ENCODE results near the gene STRN.

The STRN gene

GRCh38 chr2:36812196-36812595, 154.1 kb downstream of the STRN start:
- no peaks in the 10 kb centered on the region for H3K36me3 ChIP-seq (ENCODE audit: insufficient read depth, low read length)

DNA sequence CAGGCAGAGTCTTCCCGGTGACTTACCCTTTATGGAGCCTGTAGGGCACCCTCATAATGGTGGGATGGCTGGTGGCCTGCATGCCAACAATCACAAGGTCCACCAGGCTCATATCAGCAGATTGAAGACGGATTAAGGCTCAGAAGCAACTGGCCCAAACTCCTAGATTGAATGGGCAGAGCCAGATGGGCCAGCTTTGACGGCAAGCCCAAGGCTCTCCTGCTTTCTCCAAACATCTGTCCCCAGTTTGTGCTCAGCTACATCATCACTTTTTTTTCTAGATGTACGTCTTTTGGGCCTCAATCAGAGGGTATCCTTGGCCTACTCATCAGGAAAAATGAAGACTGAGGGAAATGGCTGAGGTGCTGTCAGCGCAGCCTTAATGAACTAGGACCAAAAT, 155.3 kb downstream of the STRN start:
- Histone ChIP-seq H3K27ac (ENCODE audit: low read depth, low read length) (no peak overlapping the region), H2AFZ (ENCODE audit: low read length, unreplicated experiment) (no peak overlapping the region), H3K79me2 (ENCODE audit: control insufficient read depth, insufficient read depth, low read length, unreplicated experiment) (no peaks in the 10 kb centered on the region), H3K4me1 (ENCODE audit: control insufficient read depth, insufficient read depth, low read length, unreplicated experiment) (no peaks in the 10 kb centered on the region), H3K36me3 (ENCODE audit: insufficient read depth, low read length) (no peaks in the 10 kb centered on the region), H3K4me3 (ENCODE audit: low read depth, low read length) (no peak overlapping the region), H3K27me3 (ENCODE audit: insufficient read depth, low read length) (no peaks in the 10 kb centered on the region)

More at GRCh38 chr2:36812196-36812595, 154.1 kb downstream of the STRN start:
- H3K79me2 ChIP-seq (ENCODE audit: control insufficient read depth, insufficient read depth, low read length, unreplicated experiment), result no peaks in the 10 kb centered on the region
- H3K4me3 ChIP-seq (ENCODE audit: low read depth, low read length), result no peak overlapping the region
- H3K27ac ChIP-seq (ENCODE audit: low read depth, low read length), result no peak overlapping the region
- H3K27me3 ChIP-seq (ENCODE audit: insufficient read depth, low read length), result no peaks in the 10 kb centered on the region
- peaks cover 4% of the 10 kb centered on the region for H3K4me1 ChIP-seq (ENCODE audit: control insufficient read depth, insufficient read depth, low read length, unreplicated experiment)
- no peak overlapping the region for H2AFZ ChIP-seq (ENCODE audit: low read length, unreplicated experiment)

GRCh38 chr2:36809069-36809445, 157.3 kb downstream of the STRN start:
- H2AFZ ChIP-seq (ENCODE audit: low read length, unreplicated experiment), result no peak overlapping the region
- no peaks in the 10 kb centered on the region for H3K79me2 ChIP-seq (ENCODE audit: control insufficient read depth, insufficient read depth, low read length, unreplicated experiment)
- no peaks in the 10 kb centered on the region for H3K36me3 ChIP-seq (ENCODE audit: insufficient read depth, low read length)
- H3K27ac ChIP-seq (ENCODE audit: low read depth, low read length), result no peak overlapping the region
- H3K4me3 ChIP-seq (ENCODE audit: low read depth, low read length), result no peak overlapping the region
- H3K27me3 ChIP-seq (ENCODE audit: insufficient read depth, low read length), result no peaks in the 10 kb centered on the region
- no peaks in the 10 kb centered on the region for H3K4me1 ChIP-seq (ENCODE audit: control insufficient read depth, insufficient read depth, low read length, unreplicated experiment)

DNA sequence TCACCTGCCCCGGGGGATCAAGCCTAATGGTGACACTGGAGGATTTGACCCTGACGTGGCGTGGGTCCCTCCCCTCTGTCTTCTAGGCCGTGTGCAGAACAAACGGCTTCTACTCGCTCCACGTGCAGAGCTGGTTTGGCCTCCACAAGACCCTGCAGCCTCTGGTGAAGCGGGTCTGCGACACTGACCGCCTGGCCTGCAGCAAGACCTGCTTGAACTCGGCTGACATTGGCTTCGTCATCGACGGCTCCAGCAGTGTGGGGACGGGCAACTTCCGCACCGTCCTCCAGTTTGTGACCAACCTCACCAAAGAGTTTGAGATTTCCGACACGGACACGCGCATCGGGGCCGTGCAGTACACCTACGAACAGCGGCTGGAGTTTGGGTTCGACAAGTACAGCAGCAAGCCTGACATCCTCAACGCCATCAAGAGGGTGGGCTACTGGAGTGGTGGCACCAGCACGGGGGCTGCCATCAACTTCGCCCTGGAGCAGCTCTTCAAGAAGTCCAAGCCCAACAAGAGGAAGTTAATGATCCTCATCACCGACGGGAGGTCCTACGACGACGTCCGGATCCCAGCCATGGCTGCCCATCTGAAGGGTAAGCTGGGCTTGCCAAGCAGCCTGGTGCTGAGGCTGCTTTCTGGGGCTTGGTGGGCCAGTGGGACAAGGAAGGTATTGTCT, 157.8 kb downstream of the STRN start:
- no peak overlapping the region for H2AFZ ChIP-seq (ENCODE audit: low read length, unreplicated experiment)
- H3K79me2 ChIP-seq (ENCODE audit: control insufficient read depth, insufficient read depth, low read length, unreplicated experiment), result no peaks in the 10 kb centered on the region
- H3K36me3 ChIP-seq (ENCODE audit: insufficient read depth, low read length), result no peaks in the 10 kb centered on the region
- no peak overlapping the region for H3K4me3 ChIP-seq (ENCODE audit: low read depth, low read length)
- H3K27me3 ChIP-seq (ENCODE audit: insufficient read depth, low read length), result no peaks in the 10 kb centered on the region
- no peaks in the 10 kb centered on the region for H3K4me1 ChIP-seq (ENCODE audit: control insufficient read depth, insufficient read depth, low read length, unreplicated experiment)
- no peak overlapping the region for H3K27ac ChIP-seq (ENCODE audit: low read depth, low read length)

GRCh38 chr2:36807223-36807886, 159.0 kb downstream of the STRN start:
- Histone ChIP-seq H3K36me3 (ENCODE audit: insufficient read depth, low read length) (no peaks in the 10 kb centered on the region), H3K27ac (ENCODE audit: low read depth, low read length) (no peak overlapping the region), H2AFZ (ENCODE audit: low read length, unreplicated experiment) (no peak overlapping the region), H3K4me1 (ENCODE audit: control insufficient read depth, insufficient read depth, low read length, unreplicated experiment) (no peaks in the 10 kb centered on the region), H3K27me3 (ENCODE audit: insufficient read depth, low read length) (no peaks in the 10 kb centered on the region), H3K79me2 (ENCODE audit: control insufficient read depth, insufficient read depth, low read length, unreplicated experiment) (no peaks in the 10 kb centered on the region), H3K4me3 (ENCODE audit: low read depth, low read length) (no peak overlapping the region)

DNA sequence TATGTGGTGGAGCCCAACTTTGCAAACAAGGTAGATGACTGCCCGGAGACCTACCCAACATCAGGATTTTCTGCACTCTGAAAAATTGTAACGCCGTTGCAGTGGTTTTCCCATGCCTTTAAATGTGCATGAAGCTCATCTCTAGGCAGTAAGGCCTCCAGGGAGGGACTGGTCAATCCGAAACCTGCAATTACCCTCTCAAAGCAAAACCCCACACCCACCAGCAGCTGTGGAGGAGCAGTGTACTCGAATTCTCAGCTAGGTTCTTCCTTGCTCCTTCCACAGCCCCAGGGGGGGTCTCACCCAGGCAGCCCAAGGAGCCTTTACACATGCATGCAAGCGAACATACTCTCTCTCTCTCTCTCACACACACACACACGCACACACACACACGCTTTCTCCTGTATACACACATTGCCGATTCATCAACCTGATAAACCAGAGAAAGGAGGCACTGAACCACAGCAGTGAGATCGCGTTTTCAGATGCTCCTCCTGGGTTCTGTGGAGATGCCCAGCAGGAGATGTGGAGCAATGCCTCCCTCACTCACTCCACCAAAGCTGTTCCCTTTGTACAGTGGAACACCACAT, 160.6 kb downstream of the STRN start:
- H3K79me2 ChIP-seq (ENCODE audit: control insufficient read depth, insufficient read depth, low read length, unreplicated experiment), result no peaks in the 10 kb centered on the region
- H3K27ac ChIP-seq (ENCODE audit: low read depth, low read length), result no peak overlapping the region
- no peak overlapping the region for H2AFZ ChIP-seq (ENCODE audit: low read length, unreplicated experiment)
- H3K36me3 ChIP-seq (ENCODE audit: insufficient read depth, low read length), result no peaks in the 10 kb centered on the region
- H3K4me1 ChIP-seq (ENCODE audit: control insufficient read depth, insufficient read depth, low read length, unreplicated experiment), result no peaks in the 10 kb centered on the region
- peaks cover 5% of the 10 kb centered on the region; the same call in 1 of the 2 replicates for H3K27me3 ChIP-seq (ENCODE audit: insufficient read depth, low read length)
- H3K4me3 ChIP-seq (ENCODE audit: low read depth, low read length), result no peak overlapping the region

GRCh38 chr2:36802952-36803351, 163.4 kb downstream of the STRN start:
- no peaks in the 10 kb centered on the region for H3K4me1 ChIP-seq (ENCODE audit: control insufficient read depth, insufficient read depth, low read length, unreplicated experiment)
- no peak overlapping the region for H2AFZ ChIP-seq (ENCODE audit: low read length, unreplicated experiment)
- no peak overlapping the region for H3K4me3 ChIP-seq (ENCODE audit: low read depth, low read length)
- H3K36me3 ChIP-seq (ENCODE audit: insufficient read depth, low read length), result no peaks in the 10 kb centered on the region
- no peak overlapping the region for H3K27ac ChIP-seq (ENCODE audit: low read depth, low read length)
- H3K27me3 ChIP-seq (ENCODE audit: insufficient read depth, low read length), result peaks cover 9% of the 10 kb centered on the region; the same call in 1 of the 2 replicates
- no peaks in the 10 kb centered on the region for H3K79me2 ChIP-seq (ENCODE audit: control insufficient read depth, insufficient read depth, low read length, unreplicated experiment)

- Histone ChIP-seq H3K27me3 (ENCODE audit: insufficient read depth, low read length) (peaks cover 9% of the 10 kb centered on the region; the same call in 1 of the 2 replicates), H2AFZ (ENCODE audit: low read length, unreplicated experiment) (no peak overlapping the region), H3K27ac (ENCODE audit: low read depth, low read length) (no peak overlapping the region), H3K4me3 (ENCODE audit: low read depth, low read length) (no peak overlapping the region), H3K4me1 (ENCODE audit: control insufficient read depth, insufficient read depth, low read length, unreplicated experiment) (peaks cover 5% of the 10 kb centered on the region), H3K36me3 (ENCODE audit: insufficient read depth, low read length) (no peaks in the 10 kb centered on the region), H3K79me2 (ENCODE audit: control insufficient read depth, insufficient read depth, low read length, unreplicated experiment) (no peaks in the 10 kb centered on the region)
These were observed 165.2 kb downstream of the STRN start for GRCh38 chr2:36801088-36801487.

DNA sequence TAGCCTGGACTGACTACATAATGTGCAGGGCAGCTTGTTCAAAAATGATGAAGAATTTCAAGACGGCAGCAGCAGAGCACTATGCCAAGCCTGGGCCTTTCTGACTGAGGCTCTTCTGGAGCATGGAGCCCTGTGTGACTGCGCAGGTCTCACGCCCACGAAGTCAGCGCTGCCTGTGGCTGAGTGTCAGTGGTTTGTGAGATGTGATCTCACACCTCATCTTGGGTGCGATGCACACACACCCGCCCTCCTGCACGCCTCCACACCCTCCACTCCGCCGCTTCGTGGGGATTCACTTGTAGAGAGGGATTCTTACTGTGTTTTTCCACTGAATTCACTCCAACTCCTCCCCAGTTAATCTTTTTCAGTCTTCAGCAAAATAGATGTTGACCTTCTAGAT, 166.0 kb downstream of the STRN start:
- Histone ChIP-seq H3K4me1 (ENCODE audit: control insufficient read depth, insufficient read depth, low read length, unreplicated experiment) (peaks cover 5% of the 10 kb centered on the region), H3K4me3 (ENCODE audit: low read depth, low read length) (no peak overlapping the region), H3K27ac (ENCODE audit: low read depth, low read length) (no peak overlapping the region), H3K36me3 (ENCODE audit: insufficient read depth, low read length) (no peaks in the 10 kb centered on the region), H3K27me3 (ENCODE audit: insufficient read depth, low read length) (peaks cover 9% of the 10 kb centered on the region; the same call in 1 of the 2 replicates), H3K79me2 (ENCODE audit: control insufficient read depth, insufficient read depth, low read length, unreplicated experiment) (no peaks in the 10 kb centered on the region), H2AFZ (ENCODE audit: low read length, unreplicated experiment) (no peak overlapping the region)

DNA sequence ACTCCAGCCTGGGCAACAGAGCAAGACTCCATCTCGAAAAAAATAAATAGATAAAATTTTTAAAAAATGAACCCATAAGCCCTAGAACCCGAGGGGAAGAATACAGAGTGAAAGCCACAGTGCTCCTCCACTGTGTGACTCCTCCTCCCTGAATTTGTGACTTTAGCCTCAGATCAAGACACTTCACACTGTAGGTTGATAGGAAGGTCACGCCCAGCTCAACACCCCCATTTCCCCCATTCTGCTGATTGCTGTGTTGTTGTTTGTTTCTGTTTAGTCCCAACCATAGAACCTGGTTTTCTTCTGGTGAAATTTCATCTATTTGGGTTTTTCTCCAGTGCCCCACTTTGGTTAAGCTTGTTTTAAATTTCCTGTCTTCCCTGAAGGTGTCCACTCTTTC, 167.6 kb downstream of the STRN start:
- H2AFZ ChIP-seq (ENCODE audit: low read length, unreplicated experiment), result no peak overlapping the region
- H3K27ac ChIP-seq (ENCODE audit: low read depth, low read length), result no peak overlapping the region
- no peaks in the 10 kb centered on the region for H3K36me3 ChIP-seq (ENCODE audit: insufficient read depth, low read length)
- no peak overlapping the region for H3K4me3 ChIP-seq (ENCODE audit: low read depth, low read length)
- H3K27me3 ChIP-seq (ENCODE audit: insufficient read depth, low read length), result peaks cover 13% of the 10 kb centered on the region; the same call in 1 of the 2 replicates
- no peaks in the 10 kb centered on the region for H3K79me2 ChIP-seq (ENCODE audit: control insufficient read depth, insufficient read depth, low read length, unreplicated experiment)
- H3K4me1 ChIP-seq (ENCODE audit: control insufficient read depth, insufficient read depth, low read length, unreplicated experiment), result peaks cover 5% of the 10 kb centered on the region

Data from ACC112 (cell line).